Superior temporal gyrus (tissue), 1 donor: ENCODE measurements around the gene FTO.
A peak's percentile ranks its signal among the peaks of the same experiment; 100 is the strongest.
"Not testable (repeated sequence)": the region's sequence is repeated elsewhere in the genome, so short reads cannot be mapped to it uniquely, and the experiment has no call there.

Experiments
- DNase-seq: peaks from one replicate; pipeline ENCODE4 v3.0.0-alpha.2; 2016; ENCODE audit errors: extremely low spot score

FTO gene

GRCh38 chr16:53822936-53823529 is 119.1 kb downstream of the FTO start:
- no peak for DNase-seq

- DNase-seq, result no peak
Measured at GRCh38 chr16:53826658-53827057, 122.7 kb downstream of the FTO start.

GRCh38 chr16:53827741-53828140 is 123.8 kb downstream of the FTO start:
- DNase-seq, result peak; percentile 72

- no peak for DNase-seq
Measured at GRCh38 chr16:53829186-53829747, 125.3 kb downstream of the FTO start.

GRCh38 chr16:53832896-53833544 is 129.1 kb downstream of the FTO start:
- no peak for DNase-seq

GRCh38 chr16:53836142-53836541 is 132.2 kb downstream of the FTO start:
- no peak for DNase-seq

- DNase-seq, result no peak
Measured at GRCh38 chr16:53836680-53837079, 132.7 kb downstream of the FTO start.

- DNase-seq, result no peak
Measured at GRCh38 chr16:53837426-53837825, 133.5 kb downstream of the FTO start.

GRCh38 chr16:53839150-53839549 is 135.2 kb downstream of the FTO start:
- DNase-seq, result no peak

- no peak for DNase-seq
Measured at GRCh38 chr16:53840456-53840855, 136.5 kb downstream of the FTO start.

- DNase-seq, result peak; percentile 76
Measured at GRCh38 chr16:53841884-53842283, 137.9 kb downstream of the FTO start.

- DNase-seq, result no peak
Measured at GRCh38 chr16:53843084-53843483, 139.1 kb downstream of the FTO start.

- peak; percentile 80 for DNase-seq
Measured at GRCh38 chr16:53844804-53845203, 140.8 kb downstream of the FTO start.

- not testable (repeated sequence) for DNase-seq
Measured at GRCh38 chr16:53846549-53846948, 142.6 kb downstream of the FTO start.

GRCh38 chr16:53846971-53847370 is 143.0 kb downstream of the FTO start:
- no peak for DNase-seq

- no peak for DNase-seq
Measured at GRCh38 chr16:53848277-53848942, 144.5 kb downstream of the FTO start.

GRCh38 chr16:53848950-53849349 is 145.0 kb downstream of the FTO start:
- DNase-seq, result no peak

- no peak for DNase-seq
Measured at GRCh38 chr16:53849585-53849984, 145.6 kb downstream of the FTO start.

GRCh38 chr16:53849994-53850393 is 146.0 kb downstream of the FTO start:
- no peak for DNase-seq

- no peak for DNase-seq
Measured at GRCh38 chr16:53852678-53853077, 148.7 kb downstream of the FTO start.

GRCh38 chr16:53855056-53855455 is 151.1 kb downstream of the FTO start:
- DNase-seq, result no peak

GRCh38 chr16:53855511-53855910 is 151.6 kb downstream of the FTO start:
- no peak for DNase-seq

GRCh38 chr16:53859995-53860540 is 156.1 kb downstream of the FTO start:
- no peak for DNase-seq
